HG02885 (cell line): ENCODE results near the gene SYNJ2.

ENCODE experiments used
- ATAC-seq: cut with Tn5 transposase; IDR thresholded peaks from one replicate; pipeline ENCODE4 v1.9.1; 2021; ENCODE audit warnings: mild to moderate bottlenecking; ENCODE audit not compliant: unreplicated experiment, poor library complexity

SYNJ2 gene

DNA sequence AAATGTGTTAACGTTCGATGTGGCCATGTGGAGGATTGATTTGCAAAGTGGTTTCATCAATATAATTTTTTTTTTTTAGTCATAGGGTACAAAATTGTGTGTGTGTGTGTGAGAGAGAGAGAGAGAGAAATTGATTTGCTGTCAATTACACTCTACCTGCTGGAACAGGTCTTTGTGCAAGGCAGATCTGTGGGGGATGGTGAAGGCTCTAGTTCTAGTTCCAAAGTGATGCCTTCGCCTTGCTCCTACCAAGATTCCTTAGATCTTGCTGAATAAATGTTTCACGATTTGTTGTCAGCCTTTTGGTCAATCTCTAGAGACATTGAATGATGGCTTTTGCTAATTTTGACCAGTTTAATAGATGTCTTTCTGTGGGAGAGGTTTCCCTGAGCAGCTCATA lies 121.6 kb downstream of the SYNJ2 start:
- ATAC-seq: no peak

DNA sequence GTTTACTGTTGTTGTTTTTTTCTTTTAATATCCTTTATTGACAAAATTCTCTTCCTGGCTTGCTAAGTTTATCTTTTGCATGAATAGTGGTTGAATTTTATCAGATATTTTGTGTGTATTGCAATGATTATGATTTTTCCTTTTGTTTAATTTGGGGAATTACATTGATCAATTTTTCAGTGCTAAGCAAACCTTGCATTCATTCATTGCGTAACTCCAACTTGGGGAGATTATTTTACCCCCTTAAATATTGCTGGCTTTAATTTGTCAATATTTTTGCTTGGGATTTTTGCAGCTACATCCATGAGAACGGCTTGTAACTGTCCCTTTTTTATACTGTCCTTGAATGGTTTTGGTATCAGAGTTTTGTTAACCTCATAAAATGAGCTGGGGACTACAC lies 123.0 kb downstream of the SYNJ2 start:
- no peak for ATAC-seq

DNA sequence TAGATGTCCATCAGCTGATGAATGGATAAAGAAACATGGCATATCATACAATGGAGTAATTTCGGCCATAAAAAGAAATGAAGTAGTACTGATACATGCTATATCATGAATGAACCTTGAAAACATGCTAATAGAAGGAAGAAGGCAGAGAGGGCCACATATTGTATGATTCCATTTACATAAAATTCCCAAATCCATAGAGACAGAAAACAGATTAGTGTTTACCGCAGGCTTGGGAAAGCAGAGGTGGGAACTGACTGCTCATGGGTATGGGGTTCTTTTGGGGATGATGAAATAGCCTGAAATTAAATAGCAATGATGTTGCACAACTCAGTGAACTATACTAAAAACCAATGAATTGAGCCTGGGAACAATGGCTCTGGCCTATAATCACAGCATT lies 128.1 kb downstream of the SYNJ2 start:
- ATAC-seq: no peak

DNA sequence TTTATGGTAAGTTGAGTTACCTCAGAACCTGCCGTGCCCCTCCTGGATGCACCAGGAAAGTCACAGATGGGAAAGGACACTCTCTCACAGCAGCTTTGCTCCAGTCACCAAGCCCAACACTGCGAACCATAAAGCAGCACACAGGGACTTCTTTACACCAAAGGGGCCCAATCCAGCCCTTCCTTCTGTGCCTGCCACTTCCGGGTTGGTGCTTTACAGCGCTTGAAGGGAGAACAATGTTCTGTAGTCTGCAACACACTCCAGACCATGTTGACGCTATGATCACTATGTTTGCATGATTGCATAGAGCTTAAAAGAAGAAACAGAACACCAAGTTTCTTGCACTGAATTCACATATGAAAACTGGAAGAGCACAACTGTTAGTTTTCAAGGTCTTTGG lies 129.3 kb downstream of the SYNJ2 start:
- ATAC-seq: no peak

DNA sequence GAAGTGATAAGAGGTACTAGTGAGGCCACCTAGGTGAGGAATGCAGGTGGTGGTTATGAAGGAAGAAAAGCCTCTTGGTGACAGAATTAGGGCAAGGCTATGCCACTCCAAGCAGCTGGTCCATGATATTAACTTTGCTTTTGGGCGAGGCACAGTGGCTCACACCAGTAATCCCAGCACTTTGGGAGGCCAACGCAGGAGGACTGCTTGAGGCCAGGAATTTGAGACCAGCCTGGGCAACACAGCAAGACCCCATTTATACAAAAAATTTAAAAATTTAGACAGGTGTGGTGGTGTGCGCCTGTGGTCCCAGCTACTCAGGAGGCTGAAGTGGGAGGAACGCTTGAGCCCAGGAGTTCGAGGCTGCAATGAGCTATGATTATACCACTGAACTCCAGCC lies 130.3 kb downstream of the SYNJ2 start:
- ATAC-seq: no peak

DNA sequence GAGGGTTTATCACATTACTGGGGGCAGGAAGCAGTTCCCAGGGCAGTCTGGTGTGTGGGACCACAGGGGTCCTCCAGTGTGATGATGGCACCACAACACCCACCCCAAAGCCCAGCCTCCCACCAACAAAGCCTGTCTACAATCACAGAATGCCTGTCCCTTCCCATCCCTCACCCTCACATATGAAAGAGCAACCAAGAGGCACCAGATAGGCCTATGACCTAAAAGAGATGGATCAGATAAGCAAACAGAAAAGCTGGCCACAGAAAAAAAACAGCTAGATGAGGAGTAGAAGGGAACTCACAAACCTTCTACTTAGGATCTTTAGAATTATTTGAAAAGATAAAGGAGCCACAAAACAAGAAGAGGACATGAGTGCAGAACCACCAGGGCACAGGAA lies 132.1 kb downstream of the SYNJ2 start:
- ATAC-seq: no peak

DNA sequence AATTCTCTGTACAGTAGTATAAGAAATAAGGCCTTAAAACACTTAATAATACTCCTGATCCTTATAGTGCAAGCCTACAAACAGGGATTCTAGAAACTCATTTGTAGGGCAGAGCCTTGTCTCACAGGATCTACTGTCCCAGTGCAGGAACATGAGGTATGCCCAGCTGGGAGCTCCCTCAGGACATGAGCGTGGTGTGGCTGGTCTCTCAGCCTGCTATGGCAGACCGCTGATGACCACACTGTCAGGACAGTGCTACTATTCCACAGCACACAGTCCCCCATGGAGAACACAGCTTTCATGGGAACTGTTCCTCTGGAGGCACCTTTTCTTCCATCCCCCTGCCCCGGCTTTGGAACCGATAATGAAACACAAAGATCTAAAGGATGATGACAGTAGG lies 133.4 kb downstream of the SYNJ2 start:
- no peak for ATAC-seq

DNA sequence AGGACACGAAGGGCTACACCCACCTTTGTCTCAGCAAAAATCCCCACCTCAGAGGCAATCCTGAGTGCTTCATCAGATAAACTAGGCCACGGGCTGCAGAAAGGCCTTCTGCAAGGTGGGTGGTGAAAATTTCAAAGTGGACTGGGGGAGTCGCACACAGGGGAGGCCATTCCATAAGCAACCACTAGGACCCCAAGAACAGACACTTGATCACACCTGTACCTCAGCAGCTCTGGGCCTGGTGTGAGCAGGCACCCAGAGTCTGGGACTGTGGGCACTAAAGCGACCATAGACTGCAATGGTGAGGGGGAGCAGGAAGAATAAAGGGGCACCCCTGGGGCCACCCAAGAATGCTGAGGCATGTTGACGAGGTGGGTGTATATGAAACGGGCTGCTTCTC lies 133.8 kb downstream of the SYNJ2 start:
- no peak for ATAC-seq

DNA sequence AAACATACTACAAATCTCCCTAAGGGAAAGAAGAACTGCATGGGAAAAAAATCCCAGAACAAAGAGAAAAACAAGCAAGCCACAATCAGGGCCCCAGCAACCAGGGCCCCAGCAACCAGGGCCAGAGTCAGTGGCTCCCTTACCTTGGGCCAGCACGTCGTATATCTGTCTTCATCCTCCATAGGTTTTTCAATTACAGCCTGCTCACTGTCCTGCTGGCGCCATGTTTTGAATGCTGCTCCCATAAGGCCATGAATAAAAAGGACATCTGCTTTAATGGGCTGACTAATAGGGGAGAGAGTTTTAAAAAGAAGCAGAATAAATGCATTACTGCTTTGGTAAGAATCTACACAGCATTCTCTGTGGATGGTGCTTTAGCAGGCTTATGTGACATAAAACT lies 137.2 kb downstream of the SYNJ2 start:
- ATAC-seq: no peak

DNA sequence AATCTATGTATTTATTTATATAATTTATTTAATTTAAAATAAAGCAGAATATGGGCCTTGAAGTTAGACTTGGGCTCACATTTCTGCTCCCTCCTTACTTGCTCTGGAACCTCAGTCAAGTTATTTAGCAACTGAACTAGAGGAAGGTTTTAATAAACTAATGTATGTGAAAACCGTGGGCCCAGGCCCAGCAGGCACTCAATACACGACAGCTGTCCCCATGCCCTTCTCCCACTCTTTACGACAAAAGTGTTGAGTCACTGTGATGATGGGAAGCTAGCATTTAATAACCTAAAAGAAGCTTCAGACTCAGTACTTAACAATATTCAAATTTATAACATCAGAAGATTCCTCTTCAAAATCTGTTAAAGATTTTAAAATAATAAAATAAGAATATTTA lies 139.7 kb downstream of the SYNJ2 start:
- ATAC-seq: no peak

DNA sequence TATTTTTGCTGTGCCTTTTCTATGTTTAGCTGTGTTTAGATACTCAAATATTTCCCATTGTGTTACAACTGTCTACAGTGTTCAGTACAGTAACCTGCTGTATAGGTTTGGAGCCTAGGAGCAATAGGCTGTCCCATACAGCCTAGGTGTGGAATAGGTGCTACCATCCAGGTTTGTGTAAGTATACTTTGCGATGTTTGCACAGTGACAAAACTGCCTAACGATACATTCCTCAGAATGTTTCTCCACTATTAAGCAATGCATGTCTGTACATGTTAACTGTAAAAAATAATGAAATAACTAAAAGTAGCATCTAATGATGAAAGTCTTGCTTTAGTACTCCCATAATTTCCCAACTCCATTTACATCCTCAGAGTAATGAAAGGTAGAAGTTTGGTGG lies 140.4 kb downstream of the SYNJ2 start:
- ATAC-seq: no peak

DNA sequence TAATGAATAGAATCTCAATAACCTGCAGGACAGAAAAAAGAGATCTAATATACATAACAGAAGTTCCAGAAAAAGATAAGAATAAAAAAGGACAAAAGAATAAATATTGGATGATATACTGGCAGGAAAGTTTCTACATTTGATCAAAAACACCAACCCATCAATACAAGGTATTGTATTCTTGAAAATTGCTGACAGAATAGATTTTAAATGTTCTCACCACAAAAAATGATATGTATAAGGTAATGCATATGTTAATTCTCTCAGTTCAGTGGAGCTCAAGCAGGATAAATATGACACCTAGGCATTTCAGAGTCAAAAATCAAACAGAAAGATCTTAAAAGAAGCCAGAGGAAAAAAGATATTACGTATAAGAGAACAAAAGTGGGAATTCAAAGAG lies 142.6 kb downstream of the SYNJ2 start:
- ATAC-seq: no peak

DNA sequence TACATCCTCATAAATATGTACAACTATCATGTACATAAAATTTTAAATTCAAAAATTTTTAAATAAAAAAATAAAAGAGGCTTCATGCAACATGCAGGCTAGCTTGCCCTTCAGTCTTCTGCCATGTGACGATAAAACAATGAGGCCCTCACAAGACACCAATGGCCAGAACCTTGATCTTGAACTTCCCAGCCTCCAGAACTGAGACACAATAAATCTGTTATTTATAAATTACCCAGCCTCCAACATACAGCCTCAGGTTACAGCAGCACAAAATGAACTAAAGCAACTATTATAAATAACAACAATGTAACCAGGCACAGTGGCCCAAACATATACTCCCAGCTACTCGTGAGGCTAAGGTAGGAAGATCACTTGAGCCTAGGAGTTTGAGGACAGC lies 143.6 kb downstream of the SYNJ2 start:
- ATAC-seq: no peak

DNA sequence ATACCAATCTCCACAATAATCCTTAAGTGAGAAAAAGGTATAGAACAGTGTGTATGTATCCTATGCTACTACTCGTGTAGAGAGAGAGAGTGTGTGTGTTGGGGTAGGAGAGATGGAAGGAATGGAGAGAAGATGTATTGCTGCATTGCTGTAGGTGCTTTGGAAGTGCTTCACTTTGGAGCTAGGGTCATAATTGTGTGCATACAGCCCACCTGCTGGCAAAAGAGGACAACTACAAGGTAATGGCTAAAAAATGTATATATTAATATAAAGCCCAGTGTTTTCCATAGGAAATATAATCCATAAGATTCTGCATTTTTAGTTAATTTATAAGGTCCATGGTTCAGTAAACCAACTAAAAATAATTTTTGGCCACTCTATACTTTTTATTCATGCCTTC lies 150.3 kb downstream of the SYNJ2 start:
- no peak for ATAC-seq

DNA sequence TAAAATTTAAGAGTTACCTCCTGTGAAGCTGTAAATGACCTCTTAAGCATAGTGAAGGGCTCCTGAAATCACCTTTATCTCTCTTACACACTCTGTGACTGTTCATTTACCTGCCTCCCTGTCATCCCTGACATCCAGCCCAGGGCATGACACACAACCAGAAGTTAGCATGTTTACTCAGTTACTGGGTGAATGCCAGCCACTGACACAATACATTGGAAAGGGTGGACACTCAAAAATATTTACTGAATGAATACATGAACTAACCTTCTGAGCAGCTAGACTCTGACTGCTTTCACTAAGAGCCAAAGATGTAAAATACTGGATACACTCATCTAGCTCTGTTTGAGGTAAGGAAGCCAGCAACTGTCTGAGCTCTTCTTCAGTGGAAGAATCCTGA lies 161.1 kb downstream of the SYNJ2 start:
- no peak for ATAC-seq

DNA sequence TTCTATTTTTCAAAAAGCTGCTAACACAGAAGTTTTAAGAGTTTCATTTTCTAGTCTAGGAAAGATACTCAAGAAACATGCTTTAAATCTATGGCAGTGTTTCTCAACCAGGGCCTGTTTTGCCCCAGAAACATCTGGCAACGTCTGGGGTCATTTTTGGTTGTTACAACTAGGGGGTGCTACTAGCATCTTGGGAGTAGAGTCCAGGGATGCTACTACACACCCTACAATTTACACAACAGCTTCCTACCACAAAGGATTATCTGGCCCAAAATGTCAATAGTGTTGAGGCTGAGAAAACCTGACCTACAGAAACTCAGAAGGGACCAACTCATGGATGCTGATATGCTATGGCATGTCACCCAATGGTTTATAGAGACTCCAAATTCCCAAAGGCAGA lies 162.0 kb downstream of the SYNJ2 start:
- no peak for ATAC-seq
